ENCODE results near the gene GAPDHS. TPM values are rescaled to one million over a fixed set of nuclear protein-coding genes. Genes with fewer than 3 reads are reported as not detected.

The GAPDHS gene
- total RNA-seq, 1 donor from 2014 or later = not detected

DNA sequence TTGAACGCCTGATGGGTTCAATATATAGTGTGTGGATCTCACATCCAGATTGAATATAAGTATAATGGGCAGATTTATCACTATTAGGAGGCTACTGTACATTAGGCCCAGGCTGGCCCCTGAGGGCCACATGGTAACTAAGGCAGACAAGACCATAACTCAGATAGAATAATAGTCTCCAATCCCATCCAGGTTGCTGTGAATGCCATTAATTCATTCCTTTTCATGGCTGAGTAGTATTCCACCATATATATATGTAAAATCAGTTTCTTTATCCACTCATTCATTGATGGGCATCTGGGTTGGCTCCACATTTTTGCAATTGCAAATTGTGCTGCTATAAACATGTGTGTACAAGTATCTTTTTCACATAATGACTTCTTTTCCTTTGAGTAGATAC lies 44.7 kb downstream of the GAPDHS start:
- intact Hi-C loops (cut with micrococcal nuclease) = no loop called here

DNA sequence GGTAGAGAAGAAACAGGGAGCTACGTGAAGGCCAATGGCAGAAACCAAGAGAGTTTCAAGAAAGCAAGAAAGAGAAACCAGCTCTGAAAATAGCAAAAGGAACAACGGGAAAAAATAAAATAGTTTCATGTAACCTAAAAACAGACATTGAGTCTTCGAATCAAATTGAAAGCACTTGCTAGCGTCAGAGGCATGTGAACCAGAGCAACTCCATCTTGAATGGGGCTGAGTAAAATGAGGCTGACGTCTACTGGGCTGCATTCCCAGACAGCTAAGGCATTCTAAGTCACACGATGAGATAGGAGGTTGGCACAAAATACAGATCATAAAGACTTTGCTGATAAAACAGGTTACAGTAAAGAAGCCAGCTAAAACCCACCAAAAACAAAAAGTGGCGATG lies 45.5 kb downstream of the GAPDHS start:
- intact Hi-C loops (cut with micrococcal nuclease) = no loop called here

DNA sequence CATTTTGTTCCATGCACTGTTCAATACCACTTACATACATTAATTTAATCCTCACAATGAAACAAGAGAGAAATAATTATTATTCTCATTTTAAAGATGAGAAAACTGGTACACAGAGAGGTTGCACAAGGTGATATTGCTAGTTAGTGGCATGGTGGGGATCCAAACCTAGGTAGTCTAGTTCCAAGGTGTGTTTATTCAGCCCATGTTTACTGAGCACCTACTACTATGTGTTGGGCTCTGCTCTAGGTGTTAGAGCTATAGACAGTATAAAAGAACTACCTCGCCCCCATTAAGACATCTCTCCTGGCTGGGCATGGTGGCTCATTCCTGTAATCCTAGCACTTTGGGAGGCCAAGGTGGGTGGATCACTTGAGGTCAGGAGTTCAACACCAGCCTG lies 49.5 kb downstream of the GAPDHS start:
- intact Hi-C loops (cut with micrococcal nuclease) = no loop called here

DNA sequence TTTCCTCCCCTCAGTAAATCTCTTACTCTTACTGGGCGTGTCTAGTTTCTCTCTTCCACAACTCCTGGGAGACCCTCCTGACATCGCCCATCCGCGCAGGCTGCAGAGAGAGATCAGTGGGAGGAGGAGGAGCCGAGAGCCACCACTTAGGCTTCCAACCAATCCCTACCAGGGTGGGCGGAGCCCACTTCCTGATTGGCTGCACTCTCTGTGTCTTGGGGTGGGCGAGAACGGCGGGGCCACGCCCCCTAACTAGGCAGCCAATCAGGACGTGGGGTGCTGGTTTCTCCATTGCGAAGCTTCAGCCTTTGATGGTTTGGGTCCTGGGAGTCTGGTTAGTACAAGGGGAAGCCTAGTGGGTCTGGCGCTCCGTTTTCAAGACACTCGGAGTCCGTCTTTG lies 52.6 kb downstream of the GAPDHS start, which contains the start of gene PMIS2:
PMIS2 (plus strand) TSS at position 326 of the 400 bp plus-strand sequence. CDS start 87 bp downstream, outside the sequence.
- intact Hi-C loops (cut with micrococcal nuclease) = no loop called here

DNA sequence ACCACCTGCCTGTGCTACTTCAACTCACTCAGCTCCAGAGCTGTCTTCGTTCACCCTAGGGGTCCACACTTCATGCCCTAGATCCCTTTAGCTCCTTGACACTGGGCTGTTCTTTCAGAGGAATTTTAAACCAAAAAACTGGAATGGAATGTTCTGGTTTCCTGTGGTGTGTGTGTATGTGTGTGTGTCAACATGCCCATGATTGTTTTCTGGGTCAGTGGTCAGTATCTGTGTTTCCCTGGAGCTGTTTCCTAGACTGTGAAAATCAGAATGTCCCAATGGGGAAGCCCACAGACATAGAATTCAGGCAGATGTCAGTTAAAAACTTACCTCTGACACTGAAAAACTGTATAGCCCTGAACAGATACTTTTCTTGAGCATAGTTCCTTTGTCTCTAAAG lies 54.1 kb downstream of the GAPDHS start:
- intact Hi-C loops (cut with micrococcal nuclease) = no loop called here

DNA sequence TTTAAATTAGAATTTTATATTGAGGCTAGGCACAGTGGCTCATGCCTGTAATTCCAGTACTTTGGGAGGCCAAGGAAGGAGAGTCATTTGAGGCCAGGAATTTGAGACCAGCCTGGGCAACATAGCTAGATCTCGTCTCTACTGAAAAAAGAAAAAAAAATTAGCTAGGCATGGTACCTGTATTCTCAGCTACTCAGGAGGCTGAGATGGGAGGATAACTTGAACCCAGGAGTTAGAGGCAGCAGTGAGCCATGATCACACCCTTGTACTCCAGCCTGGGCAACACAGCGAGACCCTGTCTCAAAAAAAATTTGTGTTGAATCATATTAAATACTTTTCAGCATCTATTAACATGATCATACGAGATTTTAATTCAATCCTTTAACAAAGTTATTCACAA lies 57.6 kb downstream of the GAPDHS start:
- intact Hi-C loops (cut with micrococcal nuclease) = no loop called here

DNA sequence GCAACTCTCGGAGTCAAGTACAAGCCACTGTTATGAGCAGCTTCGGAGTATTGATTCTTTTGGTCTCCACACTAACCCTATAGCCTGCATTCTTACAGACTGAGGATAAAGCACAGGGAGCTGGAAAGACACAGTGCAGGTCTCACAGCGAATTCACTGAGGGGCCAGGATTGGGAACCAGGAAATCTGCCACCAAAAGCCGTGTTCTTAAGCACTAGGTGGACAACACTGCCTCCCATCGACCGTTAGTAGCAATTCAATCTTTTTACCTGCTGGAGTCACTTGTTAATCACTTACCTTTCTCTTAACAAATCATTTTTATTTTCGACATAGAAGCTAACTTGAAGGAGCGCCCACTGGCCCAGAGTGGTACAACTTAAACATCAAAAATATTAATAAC lies 59.0 kb downstream of the GAPDHS start:
- intact Hi-C loops (cut with micrococcal nuclease) = loop anchor here (1.0 kb wide), 4 partner anchors 36 to 239 kb away; no protein-coding TSS in a partner anchor

Other genes with a start within 250 kb of the GAPDHS start
- gene MAG, start 241.3 kb upstream of the GAPDHS start, total RNA-seq = 0.32 TPM in 1 of 2 replicates, not detected in the other
- 2.4 and 3.2 TPM in 2 replicates for gene CD22, start 204.3 kb upstream of the GAPDHS start, total RNA-seq
- 0.07 and 0.17 TPM in 2 replicates for gene FFAR1, start 185.6 kb upstream of the GAPDHS start, total RNA-seq
- gene FFAR3, start 175.0 kb upstream of the GAPDHS start, total RNA-seq = 0.17 and 0.25 TPM in 2 replicates
- gene GPR42, start 162.4 kb upstream of the GAPDHS start, total RNA-seq = 0.17 and 0.27 TPM in 2 replicates
- gene FFAR2, start 85.2 kb upstream of the GAPDHS start, total RNA-seq = not detected in 2 replicates
- not detected in 2 replicates for gene KRTDAP, start 43.0 kb upstream of the GAPDHS start, total RNA-seq
- not detected in 2 replicates for gene DMKN, start 19.8 kb upstream of the GAPDHS start, total RNA-seq
- gene SBSN, start 5.1 kb upstream of the GAPDHS start, total RNA-seq = not detected in 2 replicates
- gene TMEM147, start 12.2 kb downstream of the GAPDHS start, total RNA-seq = 55.0 and 60.2 TPM in 2 replicates
- not detected in 2 replicates for gene ATP4A, start 30.2 kb downstream of the GAPDHS start, total RNA-seq
- not detected in 2 replicates for gene PMIS2, start 52.7 kb downstream of the GAPDHS start, total RNA-seq
- gene HAUS5, start 79.3 kb downstream of the GAPDHS start, total RNA-seq = 39.7 and 41.3 TPM in 2 replicates
- 112 and 114 TPM in 2 replicates for gene RBM42, start 95.6 kb downstream of the GAPDHS start, total RNA-seq
- gene ETV2, start 108.3 kb downstream of the GAPDHS start, total RNA-seq = 0.59 TPM in 1 of 2 replicates, not detected in the other
- 450 and 452 TPM in 2 replicates for gene COX6B1, start 114.9 kb downstream of the GAPDHS start, total RNA-seq
- gene UPK1A, start 133.1 kb downstream of the GAPDHS start, total RNA-seq = 0.27 and 0.56 TPM in 2 replicates
- 54.9 and 59.2 TPM in 2 replicates for gene ZBTB32, start 171.1 kb downstream of the GAPDHS start, total RNA-seq
- gene KMT2B, start 184.5 kb downstream of the GAPDHS start, total RNA-seq = 64.0 and 72.8 TPM in 2 replicates
- 88.5 and 88.8 TPM in 2 replicates for gene IGFLR1, start 209.0 kb downstream of the GAPDHS start, total RNA-seq
- 33.7 and 35.2 TPM in 2 replicates for gene U2AF1L4, start 212.0 kb downstream of the GAPDHS start, total RNA-seq
- gene PSENEN, start 212.2 kb downstream of the GAPDHS start, total RNA-seq = 55.7 and 63.1 TPM in 2 replicates
- 15.0 and 15.5 TPM in 2 replicates for gene LIN37, start 215.1 kb downstream of the GAPDHS start, total RNA-seq
- not detected in 2 replicates for gene HSPB6, start 223.6 kb downstream of the GAPDHS start, total RNA-seq
- 51.4 and 55.9 TPM in 2 replicates for gene PROSER3, start 224.7 kb downstream of the GAPDHS start, total RNA-seq
- gene ARHGAP33, start 242.1 kb downstream of the GAPDHS start, total RNA-seq = 43.7 and 55.9 TPM in 2 replicates

Measured in T-helper 1 cell treated with Interleukin-12 subunit alpha and Interleukin-12 subunit beta and Interleukin-4 antibody, amounts not matched to agents 30 ng/mL and 1 ng/mL, for 36 hours (primary cell).